ENCODE measurements around the gene NR2F1.

NR2F1 gene

DNA sequence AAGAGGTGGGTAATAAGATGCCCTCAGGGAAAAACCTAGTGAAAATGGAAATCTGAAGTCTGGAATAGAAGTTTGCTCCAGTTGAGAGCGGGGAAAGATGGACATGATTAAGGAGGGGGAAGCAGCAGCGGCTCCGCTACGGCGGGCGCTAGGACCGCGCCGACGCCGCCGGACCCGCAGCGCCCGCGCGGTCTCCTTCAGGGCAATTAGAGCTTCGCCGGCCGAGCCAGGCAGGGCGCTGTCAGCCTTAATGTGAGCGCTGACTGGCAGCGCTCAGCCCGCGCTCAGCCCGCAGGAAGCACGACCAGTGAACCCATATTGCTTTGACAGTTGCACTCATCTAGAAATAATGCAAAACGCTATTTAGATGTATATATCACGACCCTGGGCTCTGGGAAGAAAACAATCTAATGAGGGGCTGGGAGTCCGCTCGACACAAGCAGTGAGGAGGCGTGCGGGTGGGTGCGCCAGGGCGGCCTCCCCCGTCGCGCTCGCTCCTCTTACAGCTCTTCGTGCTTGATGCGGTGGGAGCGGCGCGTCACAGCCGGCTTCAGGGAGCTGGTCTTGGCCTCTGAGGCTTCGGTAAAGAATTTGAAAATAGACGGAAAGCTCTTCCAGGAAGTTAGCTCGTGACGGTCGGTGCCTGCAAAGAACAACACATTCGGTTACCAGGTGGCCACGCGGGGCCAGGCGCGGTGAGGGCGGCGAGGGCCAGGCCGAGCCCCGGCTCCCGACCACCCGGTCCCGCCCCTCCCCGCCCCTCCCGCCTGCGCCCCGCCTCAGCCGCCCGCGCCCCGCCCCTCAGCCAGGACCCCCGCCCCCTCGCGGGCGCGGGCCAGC lies 37.7 kb downstream of the NR2F1 start (continued):
- TF ChIP-seq GLI4 (tag by site-specific recombination; IDR thresholded peaks at IDR 0.05) (no peak), ZNF555 (tag by site-specific recombination; conservative IDR thresholded peaks at IDR 0.05) (no peak), ZNF416 (tag by site-specific recombination; IDR thresholded peaks at IDR 0.05) (no peak), ZFP37 (tag by site-specific recombination; IDR thresholded peaks at IDR 0.05) (no peak), OVOL3 (tag by site-specific recombination; IDR thresholded peaks at IDR 0.05) (no peak), HOXC10 (CRISPR knock-in tag; IDR thresholded peaks at IDR 0.05) (no peak), ZBTB17 (tag by site-specific recombination; IDR thresholded peaks at IDR 0.05) (peak; percentile 90), ZNF223 (tag by site-specific recombination; IDR thresholded peaks at IDR 0.05) (no peak), ZNF658 (tag by site-specific recombination; IDR thresholded peaks at IDR 0.05) (no peak), ZNF560 (tag by site-specific recombination; IDR thresholded peaks at IDR 0.05; ENCODE audit: borderline replicate concordance) (no peak), KLF16 (tag by site-specific recombination; IDR thresholded peaks at IDR 0.05) (peak; percentile 53), ZNF514 (tag by site-specific recombination; IDR thresholded peaks at IDR 0.05) (no peak), GLI2 (tag by site-specific recombination; IDR thresholded peaks at IDR 0.05; ENCODE audit: borderline replicate concordance, low read depth) (no peak), WT1 (tag by site-specific recombination; IDR thresholded peaks at IDR 0.05) (no peak), ZBTB1 (tag by site-specific recombination; IDR thresholded peaks at IDR 0.05) (no peak), ZNF155 (tag by site-specific recombination; IDR thresholded peaks at IDR 0.05) (no peak), ZNF174 (tag by site-specific recombination; IDR thresholded peaks at IDR 0.05) (no peak), YY1 (tag by site-specific recombination; IDR thresholded peaks at IDR 0.05) (peak; percentile 58; the same call in 1 of the 2 replicates), ZNF707 (tag by site-specific recombination; IDR thresholded peaks at IDR 0.05) (no peak), EGR2 (tag by site-specific recombination; IDR thresholded peaks at IDR 0.05; ENCODE audit: low read depth) (peak; percentile 43; the same call in 1 of the 2 replicates), ZNF521 (tag by site-specific recombination; IDR thresholded peaks at IDR 0.05) (no peak), ZNF341 (tag by site-specific recombination; IDR thresholded peaks at IDR 0.05; ENCODE audit: low read depth) (no peak; the same call in none of the 2 replicates), ZNF473 (tag by site-specific recombination; IDR thresholded peaks at IDR 0.05) (no peak), ZNF214 (tag by site-specific recombination; IDR thresholded peaks at IDR 0.05; ENCODE audit: borderline replicate concordance) (no peak), ZNF423 (tag by site-specific recombination; IDR thresholded peaks at IDR 0.05) (no peak), SCRT2 (tag by site-specific recombination; IDR thresholded peaks at IDR 0.05) (no peak), ZNF350 (tag by site-specific recombination; IDR thresholded peaks at IDR 0.05) (no peak), ZNF16 (tag by site-specific recombination; IDR thresholded peaks at IDR 0.05; ENCODE audit: low read depth) (no peak), KLF9 (tag by site-specific recombination; IDR thresholded peaks at IDR 0.05; ENCODE audit: low read depth) (peak; percentile 11; the same call in 1 of the 2 replicates), SP2 (tag by site-specific recombination; IDR thresholded peaks at IDR 0.05) (peak; percentile 35), ZNF133 (tag by site-specific recombination; IDR thresholded peaks at IDR 0.05) (no peak)
- TF ChIP-seq, protein P1, sequence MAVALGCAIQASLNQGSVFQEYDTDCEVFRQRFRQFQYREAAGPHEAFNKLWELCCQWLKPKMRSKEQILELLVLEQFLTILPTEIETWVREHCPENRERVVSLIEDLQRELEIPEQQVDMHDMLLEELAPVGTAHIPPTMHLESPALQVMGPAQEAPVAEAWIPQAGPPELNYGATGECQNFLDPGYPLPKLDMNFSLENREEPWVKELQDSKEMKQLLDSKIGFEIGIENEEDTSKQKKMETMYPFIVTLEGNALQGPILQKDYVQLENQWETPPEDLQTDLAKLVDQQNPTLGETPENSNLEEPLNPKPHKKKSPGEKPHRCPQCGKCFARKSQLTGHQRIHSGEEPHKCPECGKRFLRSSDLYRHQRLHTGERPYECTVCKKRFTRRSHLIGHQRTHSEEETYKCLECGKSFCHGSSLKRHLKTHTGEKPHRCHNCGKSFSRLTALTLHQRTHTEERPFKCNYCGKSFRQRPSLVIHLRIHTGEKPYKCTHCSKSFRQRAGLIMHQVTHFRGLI (tag by site-specific recombination; IDR thresholded peaks at IDR 0.05), result peak; percentile 85
- TF ChIP-seq, protein P2, sequence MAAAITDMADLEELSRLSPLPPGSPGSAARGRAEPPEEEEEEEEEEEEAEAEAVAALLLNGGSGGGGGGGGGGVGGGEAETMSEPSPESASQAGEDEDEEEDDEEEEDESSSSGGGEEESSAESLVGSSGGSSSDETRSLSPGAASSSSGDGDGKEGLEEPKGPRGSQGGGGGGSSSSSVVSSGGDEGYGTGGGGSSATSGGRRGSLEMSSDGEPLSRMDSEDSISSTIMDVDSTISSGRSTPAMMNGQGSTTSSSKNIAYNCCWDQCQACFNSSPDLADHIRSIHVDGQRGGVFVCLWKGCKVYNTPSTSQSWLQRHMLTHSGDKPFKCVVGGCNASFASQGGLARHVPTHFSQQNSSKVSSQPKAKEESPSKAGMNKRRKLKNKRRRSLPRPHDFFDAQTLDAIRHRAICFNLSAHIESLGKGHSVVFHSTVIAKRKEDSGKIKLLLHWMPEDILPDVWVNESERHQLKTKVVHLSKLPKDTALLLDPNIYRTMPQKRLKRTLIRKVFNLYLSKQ (tag by site-specific recombination; IDR thresholded peaks at IDR 0.05; ENCODE audit: borderline replicate concordance), result no peak
- TF ChIP-seq, protein P3, sequence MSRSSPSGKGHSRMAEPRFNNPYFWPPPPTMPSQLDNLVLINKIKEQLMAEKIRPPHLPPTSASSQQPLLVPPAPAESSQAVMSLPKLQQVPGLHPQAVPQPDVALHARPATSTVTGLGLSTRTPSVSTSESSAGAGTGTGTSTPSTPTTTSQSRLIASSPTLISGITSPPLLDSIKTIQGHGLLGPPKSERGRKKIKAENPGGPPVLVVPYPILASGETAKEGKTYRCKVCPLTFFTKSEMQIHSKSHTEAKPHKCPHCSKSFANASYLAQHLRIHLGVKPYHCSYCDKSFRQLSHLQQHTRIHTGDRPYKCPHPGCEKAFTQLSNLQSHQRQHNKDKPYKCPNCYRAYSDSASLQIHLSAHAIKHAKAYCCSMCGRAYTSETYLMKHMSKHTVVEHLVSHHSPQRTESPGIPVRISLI (tag by site-specific recombination; IDR thresholded peaks at IDR 0.05), result no peak
- TF ChIP-seq, protein P4, sequence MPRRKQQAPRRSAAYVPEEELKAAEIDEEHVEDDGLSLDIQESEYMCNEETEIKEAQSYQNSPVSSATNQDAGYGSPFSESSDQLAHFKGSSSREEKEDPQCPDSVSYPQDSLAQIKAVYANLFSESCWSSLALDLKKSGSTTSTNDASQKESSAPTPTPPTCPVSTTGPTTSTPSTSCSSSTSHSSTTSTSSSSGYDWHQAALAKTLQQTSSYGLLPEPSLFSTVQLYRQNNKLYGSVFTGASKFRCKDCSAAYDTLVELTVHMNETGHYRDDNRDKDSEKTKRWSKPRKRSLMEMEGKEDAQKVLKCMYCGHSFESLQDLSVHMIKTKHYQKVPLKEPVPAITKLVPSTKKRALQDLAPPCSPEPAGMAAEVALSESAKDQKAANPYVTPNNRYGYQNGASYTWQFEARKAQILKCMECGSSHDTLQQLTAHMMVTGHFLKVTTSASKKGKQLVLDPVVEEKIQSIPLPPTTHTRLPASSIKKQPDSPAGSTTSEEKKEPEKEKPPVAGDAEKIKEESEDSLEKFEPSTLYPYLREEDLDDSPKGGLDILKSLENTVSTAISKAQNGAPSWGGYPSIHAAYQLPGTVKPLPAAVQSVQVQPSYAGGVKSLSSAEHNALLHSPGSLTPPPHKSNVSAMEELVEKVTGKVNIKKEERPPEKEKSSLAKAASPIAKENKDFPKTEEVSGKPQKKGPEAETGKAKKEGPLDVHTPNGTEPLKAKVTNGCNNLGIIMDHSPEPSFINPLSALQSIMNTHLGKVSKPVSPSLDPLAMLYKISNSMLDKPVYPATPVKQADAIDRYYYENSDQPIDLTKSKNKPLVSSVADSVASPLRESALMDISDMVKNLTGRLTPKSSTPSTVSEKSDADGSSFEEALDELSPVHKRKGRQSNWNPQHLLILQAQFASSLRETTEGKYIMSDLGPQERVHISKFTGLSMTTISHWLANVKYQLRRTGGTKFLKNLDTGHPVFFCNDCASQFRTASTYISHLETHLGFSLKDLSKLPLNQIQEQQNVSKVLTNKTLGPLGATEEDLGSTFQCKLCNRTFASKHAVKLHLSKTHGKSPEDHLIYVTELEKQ (tag by site-specific recombination; IDR thresholded peaks at IDR 0.05; ENCODE audit: borderline replicate concordance), result peak; percentile 77; the same call in 1 of the 2 replicates
